Endothelial cell of umbilical vein (primary cell): ENCODE results near the gene SH3TC1. TPM values are rescaled to one million over a fixed set of nuclear protein-coding genes. Genes with fewer than 3 reads are reported as not detected.

Source experiments
- BruUV-seq: library from RNA; stranded (reverse); fragments of 400-500 nt; replicated peaks from 2 replicates; lab custom pipeline; 2021; lab: Mats Ljungman, UMichigan
- CTCF ChIA-PET: fragments of 300-600, 350-600 bp; sonication (Branson Sonifier 250); formaldehyde crosslinking; loops from one replicate; lab custom pipeline; 2021; ENCODE audit warnings: antibody characterized with exemption, inconsistent platforms; lab: Charles Lee
- POLR2A ChIA-PET: fragments of 300-600, 350-600 bp; sonication (Branson Sonifier 250); formaldehyde crosslinking; loops from one replicate; lab custom pipeline; 2021; ENCODE audit warnings: antibody characterized with exemption, inconsistent platforms; lab: Charles Lee
- DNase-seq: peaks from one replicate; pipeline ENCODE4 v3.0.0-alpha.2; 2011; ENCODE audit warnings: low read depth, low spot score
- FAIRE-seq: peaks from 2 replicates; lab custom pipeline; 2011; peaks lifted over from hg19 to GRCh38; lab: Jason Lieb, UNC
- H2AFZ ChIP-seq: 2 replicates; pipeline ENCODE4 v1.6.0; 2012; ENCODE audit warnings: low read depth, low read length, control low read depth, inconsistent platforms
- H3K27ac ChIP-seq: 2 replicates; pipeline ENCODE4 v1.5.1; 2011; ENCODE audit warnings: low read depth, mild to moderate bottlenecking, control low read depth, low read length, moderate library complexity; ENCODE audit not compliant: insufficient read depth
- H3K27me3 ChIP-seq, 2 experiments: 2 replicates each; pipeline versions ENCODE4 v1.6.0 to v1.6.1; 2011; ENCODE audit warnings: low read length in 2 of 2, mixed read lengths in 1 of 2; ENCODE audit not compliant: control insufficient read depth in 2 of 2, insufficient read depth in 2 of 2
- H3K36me3 ChIP-seq, 2 experiments: 2 replicates in 1 of 2; 3 replicates in 1 of 2; pipeline ENCODE4 v1.5.1; 2011; ENCODE audit warnings: low read length in 2 of 2, mild to moderate bottlenecking in 1 of 2, moderate library complexity in 1 of 2; ENCODE audit not compliant: control insufficient read depth in 2 of 2, insufficient read depth in 2 of 2; ENCODE audit errors: extremely low read depth in 1 of 2
- H3K4me1 ChIP-seq: 3 replicates; pipeline ENCODE4 v1.5.1; 2011; ENCODE audit warnings: mild to moderate bottlenecking, low read length; ENCODE audit not compliant: control insufficient read depth, insufficient read depth; ENCODE audit errors: extremely low read depth
- H3K4me2 ChIP-seq: 2 replicates; pipeline ENCODE4 v1.6.1; 2011; ENCODE audit warnings: low read length, control low read depth, mixed read lengths; ENCODE audit not compliant: insufficient read depth
- H3K4me3 ChIP-seq, 3 experiments: fragments of 200-600 bp in 1 of 3; sonication (generic), shearing (Covaris generic) in 1 of 3; replicated peaks in 1 of 3; 2 replicates each; pipeline ENCODE4 v1.5.1; 2011 to 2016; ENCODE audit warnings: control low read depth in 3 of 3, low read length in 3 of 3, mild to moderate bottlenecking in 2 of 3, inconsistent platforms in 1 of 3, low read depth in 1 of 3, moderate library complexity in 1 of 3; ENCODE audit not compliant: insufficient read depth in 1 of 3
- H3K79me2 ChIP-seq: 2 replicates; pipeline ENCODE4 v1.6.0; 2012; ENCODE audit warnings: low read length, inconsistent platforms; ENCODE audit not compliant: control insufficient read depth, insufficient read depth
- H3K9ac ChIP-seq: replicated peaks from 2 replicates; pipeline ENCODE3; 2011; ENCODE audit warnings: low read length, control low read depth; ENCODE audit not compliant: insufficient read depth; ENCODE audit errors: extremely low read depth
- H3K9me1 ChIP-seq: replicated peaks from 3 replicates; pipeline ENCODE4 v1.6.0; 2011; ENCODE audit warnings: mild to moderate bottlenecking, low read length; ENCODE audit not compliant: control insufficient read depth, insufficient read depth; ENCODE audit errors: extremely low read depth
- H3K9me3 ChIP-seq: replicated peaks from 2 replicates; pipeline ENCODE4 v1.5.1; 2012; ENCODE audit warnings: low read length, inconsistent platforms; ENCODE audit not compliant: control insufficient read depth, insufficient read depth
- H4K20me1 ChIP-seq: replicated peaks from 2 replicates; pipeline ENCODE3; 2011; ENCODE audit warnings: mild to moderate bottlenecking, low read length; ENCODE audit not compliant: control insufficient read depth, insufficient read depth; ENCODE audit errors: extremely low read depth
- EZH2 ChIP-seq: IDR thresholded peaks from 2 replicates; pipeline ENCODE4 v1.6.1; 2012; ENCODE audit warnings: borderline replicate concordance, low read depth, mild to moderate bottlenecking, moderate library complexity, low read length, inconsistent platforms; ENCODE audit not compliant: severe bottlenecking
- FOS ChIP-seq: IDR thresholded peaks from 2 replicates; pipeline ENCODE4 v1.6.1; 2011; ENCODE audit warnings: mild to moderate bottlenecking, low read length, moderate library complexity, borderline replicate concordance; ENCODE audit not compliant: insufficient read depth
- GATA2 ChIP-seq: IDR thresholded peaks from 2 replicates; pipeline ENCODE4 v1.7.0; 2011; ENCODE audit warnings: low read depth, mild to moderate bottlenecking, moderate library complexity, mixed read lengths, low read length; ENCODE audit not compliant: insufficient read length, insufficient read depth
- JUN ChIP-seq: IDR thresholded peaks from 2 replicates; pipeline ENCODE4 v1.6.1; 2011; ENCODE audit warnings: borderline replicate concordance, low read depth; ENCODE audit not compliant: insufficient read length, insufficient read depth
- MYC ChIP-seq: IDR thresholded peaks from one replicate; pipeline ENCODE4 v1.6.1; 2011; ENCODE audit warnings: mild to moderate bottlenecking, low read depth, low read length
- POLR2A ChIP-seq: IDR thresholded peaks from 2 replicates; pipeline ENCODE4 v1.6.1; 2012; ENCODE audit warnings: low read depth, mild to moderate bottlenecking, control low read depth, low read length
- POLR2AphosphoS5 ChIP-seq: IDR thresholded peaks from 2 replicates; pipeline ENCODE4 v1.6.1; 2012; ENCODE audit warnings: low read depth, mild to moderate bottlenecking, control low read depth, low read length, moderate library complexity; ENCODE audit not compliant: insufficient read depth
- dilution Hi-C: fragments of 300-500 bp; cut with MboI; formaldehyde crosslinking; loops from one replicate; pipeline ENCODE4 v1.15.0; 2019; ENCODE audit warnings: low sequenced_read_pairs; ENCODE audit not compliant: extremely low pct_ligation_motif_present
- intact Hi-C: fragments of 100-400 bp; cut with micrococcal nuclease; formaldehyde crosslinking; loops from one replicate; pipeline ENCODE4 v1.10.0; 2022
- polyA plus RNA-seq, 4 experiments: library from polyadenylated mRNA; depleted of rRNA in 3 of 4; stranded (reverse) in 3 of 4; unstranded in 1 of 4; fragments of >200 nt; gene quantifications; 2 replicates each; pipeline versions ENCODE4 v1.2.1 to v1.2.3, GENCODE V29; 2011 to 2012; ENCODE audit warnings: missing spikeins in 1 of 4
- total RNA-seq: library from RNA; stranded (reverse); gene quantifications from 2 replicates; pipeline ENCODE4 v1.2.3, GENCODE V29; 2021
- TF ChIP-seq, protein P1 (sequence below): IDR thresholded peaks from 2 replicates; pipeline ENCODE4 v1.6.1; 2011; ENCODE audit not compliant: insufficient read depth, insufficient read length
- TF ChIP-seq, protein P2 (sequence below), 2 donors: IDR thresholded peaks; 1 replicate in 1 of 2; 2 replicates in 1 of 2; pipeline ENCODE4 v1.5.1; 2011; ENCODE audit warnings: low read length in 2 of 2, mild to moderate bottlenecking in 2 of 2, moderate library complexity in 2 of 2, control low read depth in 1 of 2, inconsistent platforms in 1 of 2, low read depth in 1 of 2; ENCODE audit not compliant: insufficient read depth in 1 of 2; ENCODE audit errors: extremely low read depth in 1 of 2

SH3TC1 gene
- total and polyA plus RNA-seq, 2 donors (not counting 3 experiments of a cell fraction or from before 2014, with no cell fraction given), result 96.5 to 192 TPM

DNA sequence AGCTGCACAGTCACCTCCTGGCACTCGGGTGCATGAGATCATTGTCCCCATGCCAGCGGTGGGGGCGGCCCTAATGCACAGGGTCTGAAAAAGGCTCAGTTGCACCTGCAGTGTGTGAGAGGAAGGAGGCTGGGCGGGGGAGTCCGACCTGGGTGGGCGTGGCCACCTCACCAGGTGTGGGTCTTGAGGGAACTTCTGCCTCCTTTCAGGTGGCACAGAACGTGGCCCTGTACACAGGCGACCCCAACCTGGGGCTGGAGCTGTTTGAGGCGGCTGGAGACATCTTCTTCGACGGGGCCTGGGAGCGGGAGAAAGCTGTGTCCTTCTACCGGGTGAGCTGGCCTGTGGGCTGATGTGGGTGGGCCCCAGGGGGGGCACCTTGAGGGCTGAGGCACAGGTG is 36.1 kb downstream of the SH3TC1 start:
- Histone ChIP-seq H3K4me3 (no peak overlapping the region), H3K9me3 (no peaks in the 10 kb centered on the region), H3K27me3 (no peaks in the 10 kb centered on the region), H2AFZ (no peak overlapping the region), H3K36me3 (peaks cover 28 to 86% of the 10 kb centered on the region in 2 experiments), H3K79me2 (peaks cover 6% of the 10 kb centered on the region), H3K4me1 (no peaks in the 10 kb centered on the region), H3K9me1 (no peaks in the 10 kb centered on the region), H3K9ac (no peak overlapping the region), H4K20me1 (no peaks in the 10 kb centered on the region), H3K27ac (no peak overlapping the region), H3K4me2 (no peak overlapping the region)
- ChIA-PET POLR2A (no interaction called here), CTCF (interaction anchor here (1.0 kb wide), 1 partner anchor 58 kb away, joined by 3 read pairs; no protein-coding TSS in a partner anchor)
- TF ChIP-seq FOS (no peak), JUN (no peak), GATA2 (no peak), MYC (no peak), EZH2 (no peak), POLR2A (no peak), POLR2AphosphoS5 (no peak)
- TF ChIP-seq, protein P1, sequence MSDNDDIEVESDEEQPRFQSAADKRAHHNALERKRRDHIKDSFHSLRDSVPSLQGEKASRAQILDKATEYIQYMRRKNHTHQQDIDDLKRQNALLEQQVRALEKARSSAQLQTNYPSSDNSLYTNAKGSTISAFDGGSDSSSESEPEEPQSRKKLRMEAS, result no peak
- TF ChIP-seq, protein P2, sequence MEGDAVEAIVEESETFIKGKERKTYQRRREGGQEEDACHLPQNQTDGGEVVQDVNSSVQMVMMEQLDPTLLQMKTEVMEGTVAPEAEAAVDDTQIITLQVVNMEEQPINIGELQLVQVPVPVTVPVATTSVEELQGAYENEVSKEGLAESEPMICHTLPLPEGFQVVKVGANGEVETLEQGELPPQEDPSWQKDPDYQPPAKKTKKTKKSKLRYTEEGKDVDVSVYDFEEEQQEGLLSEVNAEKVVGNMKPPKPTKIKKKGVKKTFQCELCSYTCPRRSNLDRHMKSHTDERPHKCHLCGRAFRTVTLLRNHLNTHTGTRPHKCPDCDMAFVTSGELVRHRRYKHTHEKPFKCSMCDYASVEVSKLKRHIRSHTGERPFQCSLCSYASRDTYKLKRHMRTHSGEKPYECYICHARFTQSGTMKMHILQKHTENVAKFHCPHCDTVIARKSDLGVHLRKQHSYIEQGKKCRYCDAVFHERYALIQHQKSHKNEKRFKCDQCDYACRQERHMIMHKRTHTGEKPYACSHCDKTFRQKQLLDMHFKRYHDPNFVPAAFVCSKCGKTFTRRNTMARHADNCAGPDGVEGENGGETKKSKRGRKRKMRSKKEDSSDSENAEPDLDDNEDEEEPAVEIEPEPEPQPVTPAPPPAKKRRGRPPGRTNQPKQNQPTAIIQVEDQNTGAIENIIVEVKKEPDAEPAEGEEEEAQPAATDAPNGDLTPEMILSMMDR (IDR thresholded peaks at IDR 0.05; ENCODE audit: extremely low read depth in 1 of 2, insufficient read depth in 1 of 2, low read depth in 1 of 2, low read length in 2 of 2), result no peak
- no TSS peak for BruUV-seq
- FAIRE-seq (no peak), DNase-seq (no peak)
- intact Hi-C loops (no loop called here), dilution Hi-C loops (no loop called here)
